Medulla oblongata (tissue), 1 donor: ENCODE results near the gene KCTD7.
"Not testable (repeated sequence)": the region's sequence is repeated elsewhere in the genome, so short reads cannot be mapped to it uniquely, and the experiment has no call there.

Experiments
- DNase-seq: peaks from one replicate; pipeline ENCODE4 v3.0.0-alpha.2; 2015; ENCODE audit errors: extremely low spot score

The KCTD7 gene

DNA sequence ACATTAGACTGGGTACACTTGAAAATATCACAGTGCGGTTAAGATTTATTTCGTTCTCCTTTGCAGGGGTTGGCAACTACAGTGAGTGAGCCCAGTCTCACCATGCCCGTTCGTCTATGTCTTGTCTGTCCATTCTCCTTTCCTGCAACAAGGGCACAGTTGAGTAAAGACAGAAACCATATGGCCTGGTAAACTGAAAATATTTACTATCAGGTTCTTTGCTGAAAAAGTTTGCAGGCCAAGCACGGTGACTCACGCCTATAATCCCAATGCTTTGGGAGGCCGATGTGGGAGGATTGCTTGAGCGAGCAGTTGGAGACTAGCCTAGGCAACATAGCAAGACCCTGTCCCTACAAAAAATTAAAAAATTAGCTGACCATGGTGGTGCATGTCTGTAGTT, 11.4 kb upstream of the KCTD7 start:
- no peak for DNase-seq

DNA sequence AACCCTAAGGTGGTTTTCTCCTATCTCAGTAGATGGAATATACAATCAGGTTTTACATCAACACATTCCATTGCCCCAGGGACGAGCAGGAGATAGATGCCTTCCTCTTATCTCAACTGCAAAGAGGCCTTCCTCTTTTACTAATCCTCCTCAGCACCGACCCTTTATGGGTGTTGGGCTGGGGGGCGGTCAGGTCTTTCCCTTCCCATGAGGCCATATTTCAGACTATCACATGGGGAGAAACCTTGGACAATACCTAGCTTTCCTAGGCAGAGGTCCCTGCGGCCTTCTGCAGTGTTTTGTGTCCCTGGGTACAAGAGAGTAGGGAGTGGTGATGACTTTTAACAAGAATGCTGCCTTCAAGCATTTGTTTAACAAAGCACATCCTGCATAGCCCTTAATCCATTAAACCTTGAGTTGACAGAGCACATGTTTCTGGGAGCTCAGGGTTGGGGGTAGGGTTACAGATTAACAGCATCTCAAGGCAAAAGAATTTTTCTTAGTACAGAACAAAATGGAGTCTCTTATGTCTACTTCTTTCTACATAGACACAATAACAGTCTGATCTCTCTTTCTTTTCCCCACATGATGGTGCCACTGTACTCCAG, 9.2 kb upstream of the KCTD7 start:
- not testable (repeated sequence) for DNase-seq

DNA sequence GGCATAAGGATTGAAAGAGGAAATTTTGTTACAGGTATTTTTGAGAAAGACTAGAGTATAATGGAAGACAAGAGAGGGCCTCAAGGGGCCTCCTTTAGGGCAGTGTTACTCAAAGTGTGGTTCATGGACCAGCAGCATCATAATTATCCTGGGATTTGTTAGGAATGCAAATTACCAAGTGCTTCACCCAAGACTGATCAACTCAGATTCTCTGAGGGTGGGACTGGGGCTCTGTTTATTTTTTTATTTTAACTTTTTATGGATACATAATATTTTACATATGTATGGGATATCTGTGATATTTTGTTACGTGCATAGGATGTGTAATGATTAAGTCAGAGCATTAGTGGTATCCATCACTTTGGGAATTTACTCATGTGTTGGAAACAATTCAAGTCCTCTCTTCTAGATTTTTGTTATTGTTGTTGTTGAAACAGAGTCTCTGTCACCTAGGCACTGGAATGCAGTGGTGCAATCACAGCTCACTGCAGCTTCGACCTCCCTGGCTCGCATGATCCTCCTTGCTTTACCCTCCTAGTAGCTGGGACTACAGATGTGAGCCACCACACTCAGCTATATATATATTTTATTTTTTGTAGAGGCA, 2.2 kb upstream of the KCTD7 start:
- DNase-seq = no peak

DNA sequence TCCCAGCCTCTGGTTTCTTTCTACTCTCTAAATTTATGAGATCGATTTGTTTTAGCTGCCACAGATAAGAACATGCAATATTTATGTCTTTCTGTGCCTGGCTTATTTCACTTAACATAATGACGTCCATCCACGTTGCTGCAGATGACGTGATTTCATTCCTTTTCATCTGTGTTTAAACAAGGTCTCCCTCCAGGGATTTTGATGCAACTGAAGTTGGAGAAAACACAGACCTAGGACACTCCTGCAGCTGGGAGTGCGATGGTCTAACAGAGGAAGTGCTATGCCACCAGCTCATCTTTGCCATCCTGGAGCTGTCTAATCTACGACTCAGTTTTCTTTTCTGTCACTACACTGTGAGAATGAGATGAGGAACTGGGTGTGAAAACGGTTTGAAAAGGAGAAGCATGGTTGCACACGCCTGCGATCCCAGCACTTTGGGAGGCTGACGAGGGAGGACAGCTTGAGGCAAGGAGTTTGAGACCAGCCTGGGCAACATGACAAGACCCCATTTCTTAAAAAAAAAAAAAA, 1.5 kb upstream of the KCTD7 start:
- peak; percentile 68 for DNase-seq

DNA sequence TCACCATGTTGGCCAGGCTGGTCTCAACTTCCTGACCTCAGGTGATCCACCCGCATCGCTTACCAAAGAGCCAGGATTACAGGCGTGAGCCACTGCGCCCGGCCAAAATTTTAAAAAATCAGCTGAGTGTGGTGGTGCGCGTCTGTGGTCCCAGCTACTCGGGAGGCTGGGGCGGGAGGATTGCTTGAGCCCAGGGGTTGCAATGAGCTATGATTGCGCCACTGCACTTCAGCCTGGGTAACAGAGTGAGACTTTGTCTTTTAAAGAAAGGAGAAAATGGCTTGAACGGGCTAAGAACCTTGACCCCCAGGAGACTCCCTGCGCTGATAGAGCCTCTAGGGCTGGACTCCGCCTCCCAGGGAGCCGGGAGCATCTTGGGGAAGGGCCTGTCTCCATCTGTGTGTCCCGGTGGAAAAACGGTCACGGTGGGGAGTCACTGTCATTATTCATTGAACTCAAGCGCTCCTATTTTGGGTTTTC, 760 bp upstream of the KCTD7 start:
- no peak for DNase-seq

DNA sequence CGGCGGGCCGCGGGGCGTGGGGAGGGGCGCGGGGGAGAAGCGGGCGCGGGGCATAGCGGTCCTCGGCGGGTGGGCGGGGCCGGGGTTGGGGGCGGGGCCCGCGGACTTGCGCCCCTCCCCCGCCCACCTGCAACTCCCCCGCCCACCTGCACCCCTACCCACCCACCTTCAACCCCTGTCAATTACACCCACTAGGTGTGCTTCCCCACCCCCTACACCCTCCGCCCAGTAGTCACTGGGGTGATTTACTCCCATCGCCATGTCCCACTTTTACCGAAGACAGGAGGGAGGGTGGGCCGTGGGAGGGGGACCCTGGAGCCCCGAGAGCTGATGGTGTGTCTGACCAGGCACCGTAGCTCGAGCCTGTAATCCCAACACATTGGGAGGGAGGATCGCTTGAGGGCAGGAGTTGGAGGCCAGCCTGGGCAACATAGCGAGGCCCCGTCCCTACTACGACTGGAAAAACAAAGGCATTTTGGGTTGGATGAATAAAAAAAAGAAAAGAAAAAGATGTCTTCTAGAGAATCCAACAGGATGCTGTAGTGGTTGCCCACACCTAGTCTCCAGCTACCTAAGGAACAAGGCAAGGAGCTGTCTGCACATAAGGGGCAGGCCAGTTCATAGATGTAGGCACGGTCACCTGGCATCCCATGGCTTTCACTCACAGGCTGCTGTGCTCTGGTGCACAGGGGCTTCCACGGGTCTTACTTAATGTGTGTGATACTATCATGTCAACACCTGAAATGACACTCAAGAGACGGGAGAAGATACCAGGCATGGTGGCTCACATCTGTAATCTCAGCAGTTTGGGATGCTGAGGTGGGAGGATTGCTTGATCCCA, 761 bp downstream of the KCTD7 start:
- no peak for DNase-seq

DNA sequence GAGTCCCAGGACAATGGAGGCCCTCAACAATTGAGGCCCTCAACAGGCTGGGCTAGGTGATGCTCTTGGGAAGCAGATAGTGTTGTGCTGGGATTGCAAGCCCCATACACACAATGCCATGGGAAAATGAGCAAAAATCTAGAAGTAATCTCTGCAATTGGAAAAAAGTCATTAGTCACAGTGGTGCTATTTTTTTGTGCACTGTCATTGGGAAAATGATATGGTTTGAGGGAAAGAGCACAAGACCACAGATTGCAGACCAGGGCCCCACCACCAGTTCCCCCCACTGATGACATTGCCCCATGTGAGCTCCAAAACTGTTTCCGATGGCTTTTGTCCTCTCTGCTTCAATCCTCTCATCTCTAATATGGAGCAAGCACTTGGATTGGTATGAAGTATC, 1.9 kb downstream of the KCTD7 start:
- no peak for DNase-seq

DNA sequence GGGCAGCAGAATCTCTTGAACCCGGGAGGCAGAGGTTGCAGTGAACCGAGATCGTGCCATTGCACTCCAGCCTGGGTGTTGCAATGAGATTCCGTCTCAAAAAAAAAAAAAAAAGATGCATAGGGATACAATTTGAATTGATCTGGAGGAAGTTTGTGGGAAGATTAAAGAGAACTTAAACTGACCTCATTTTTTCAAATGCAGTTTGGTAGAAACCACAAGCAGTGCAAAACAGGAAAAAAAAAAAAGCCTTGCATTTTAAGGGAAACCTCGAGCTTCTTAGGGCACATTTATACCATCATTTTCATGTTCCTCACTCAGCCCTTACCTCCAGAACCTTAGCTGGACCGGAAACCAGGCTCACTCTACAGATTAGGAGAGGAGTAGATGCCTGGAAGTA, 2.8 kb downstream of the KCTD7 start:
- DNase-seq = peak; percentile 41

DNA sequence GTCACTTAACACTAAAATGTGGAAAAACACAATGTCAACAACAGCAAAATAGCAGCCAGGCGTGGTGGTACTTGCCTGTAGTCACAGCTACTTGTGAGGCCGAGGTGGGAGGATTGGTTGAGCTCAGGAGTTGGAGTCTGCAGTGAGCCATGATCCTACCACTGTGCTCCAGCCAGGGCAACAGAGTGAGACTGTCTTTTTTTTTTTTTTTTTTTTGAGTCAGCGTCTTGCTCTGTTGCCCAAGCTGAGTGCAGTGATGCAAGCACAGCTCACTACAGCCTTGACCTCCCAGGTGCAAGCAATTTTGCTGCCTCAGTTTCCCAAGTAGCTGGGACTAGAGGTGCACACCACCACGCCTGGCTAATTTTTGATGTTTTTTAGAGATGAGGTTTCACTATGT, 6.1 kb downstream of the KCTD7 start:
- no peak for DNase-seq

DNA sequence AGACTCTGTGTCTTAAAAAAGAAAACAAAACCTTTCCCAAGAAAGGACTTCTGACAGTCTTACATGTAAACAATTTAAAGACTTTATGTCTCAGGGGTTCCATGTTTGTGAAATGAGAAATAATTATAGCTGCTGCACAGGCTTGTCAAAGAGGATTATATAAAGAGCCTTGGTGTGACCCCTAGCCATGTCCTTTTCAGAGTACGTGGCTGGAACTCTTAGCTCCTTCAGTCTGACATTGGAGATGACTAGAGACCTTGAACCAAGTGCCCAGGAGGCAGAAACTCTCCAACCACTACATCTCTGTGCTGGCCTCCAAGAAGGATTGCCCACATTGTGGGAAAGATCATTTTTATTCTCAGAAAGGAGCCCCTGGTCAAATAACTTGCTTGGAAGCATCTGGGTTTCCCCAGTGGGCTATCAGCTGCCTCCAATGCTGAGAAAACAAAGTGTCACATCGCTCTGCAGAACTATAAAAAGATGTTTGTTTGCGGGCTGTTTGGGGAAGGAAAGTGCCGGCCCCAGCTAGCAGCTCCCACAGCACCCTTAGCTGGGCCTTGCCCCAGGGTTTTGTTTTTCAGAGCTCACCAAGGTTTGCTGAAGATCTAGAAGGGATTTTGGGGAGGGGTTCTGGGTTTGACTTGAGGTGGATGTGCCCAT, 6.8 kb downstream of the KCTD7 start:
- not testable (repeated sequence) for DNase-seq

DNA sequence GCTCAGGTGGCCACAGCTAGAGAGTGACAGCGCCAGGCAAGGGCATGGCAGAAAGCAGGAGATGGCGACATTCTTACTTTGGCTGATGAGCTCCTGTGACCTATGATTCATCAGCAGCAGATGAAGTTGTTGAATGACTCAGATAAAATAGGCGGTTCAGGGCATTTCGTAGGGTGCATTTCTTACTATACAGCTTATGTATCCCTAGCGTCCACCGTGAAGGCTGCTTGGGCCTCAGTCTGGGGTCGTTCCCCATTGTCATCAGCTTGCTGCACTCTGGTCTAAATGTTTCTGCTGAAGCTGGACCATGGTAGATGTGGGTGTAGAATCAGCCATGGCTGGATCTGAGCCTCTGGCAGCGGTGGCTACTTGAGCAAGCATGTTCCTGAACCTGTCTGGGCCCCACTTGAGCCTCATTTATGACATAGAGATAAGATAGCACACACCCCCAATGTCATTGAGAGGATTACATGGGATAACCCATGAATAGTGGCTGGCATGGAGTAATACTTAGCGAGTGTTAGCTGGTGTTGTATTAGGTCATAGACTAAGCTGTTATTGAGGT, 7.4 kb downstream of the KCTD7 start:
- DNase-seq = not testable (repeated sequence)

DNA sequence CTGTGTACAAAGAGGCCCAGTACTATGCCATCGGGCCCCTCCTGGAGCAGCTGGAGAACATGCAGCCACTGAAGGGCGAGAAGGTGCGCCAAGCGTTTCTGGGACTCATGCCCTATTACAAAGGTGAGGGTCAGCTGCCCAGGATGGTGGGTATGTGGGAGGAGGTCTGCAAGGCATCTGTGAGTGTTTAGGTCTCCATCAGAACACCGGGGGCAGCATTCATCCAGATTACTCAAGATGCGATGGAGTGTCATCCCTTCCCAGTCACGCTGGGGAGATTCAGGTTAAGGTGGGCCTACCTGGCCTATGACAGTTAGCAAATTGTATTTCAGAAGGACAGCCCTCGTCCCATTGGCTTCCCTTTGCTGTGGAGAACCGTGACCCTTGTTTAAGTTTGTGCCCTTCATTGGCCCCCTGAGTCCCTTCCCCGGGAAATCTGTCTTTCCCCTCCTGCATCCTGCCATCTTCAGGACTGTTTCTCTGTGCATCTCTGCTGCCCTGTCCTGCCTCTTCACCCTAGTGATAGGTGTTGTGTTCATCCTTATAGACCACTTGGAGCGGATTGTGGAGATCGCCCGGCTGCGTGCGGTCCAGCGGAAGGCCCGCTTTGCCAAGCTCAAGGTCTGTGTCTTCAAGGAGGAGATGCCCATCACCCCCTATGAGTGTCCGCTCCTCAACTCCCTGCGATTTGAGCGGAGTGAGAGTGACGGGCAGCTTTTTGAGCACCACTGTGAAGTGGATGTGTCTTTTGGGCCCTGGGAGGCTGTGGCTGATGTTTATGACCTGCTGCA, 9.8 kb downstream of the KCTD7 start:
- DNase-seq = no peak

DNA sequence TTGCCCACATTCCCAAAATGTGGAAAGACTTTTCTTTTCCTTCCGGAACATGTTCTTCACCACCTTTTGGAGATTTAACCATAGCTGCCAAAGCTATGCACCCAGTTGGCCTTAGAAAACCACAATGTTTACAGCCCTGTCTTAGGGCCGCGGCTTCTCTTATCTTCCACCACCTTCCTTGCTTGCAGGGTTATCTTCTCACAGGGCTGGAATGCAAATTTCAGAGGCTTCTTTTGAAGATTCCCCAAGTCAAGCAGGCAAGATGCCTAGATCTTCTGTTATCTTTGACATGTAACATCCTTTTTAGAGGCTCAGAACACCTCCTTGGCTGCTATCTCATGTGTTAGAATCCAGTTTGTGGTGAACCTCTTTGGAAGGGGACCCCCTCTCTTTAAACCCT, 11.1 kb downstream of the KCTD7 start:
- DNase-seq = no peak

DNA sequence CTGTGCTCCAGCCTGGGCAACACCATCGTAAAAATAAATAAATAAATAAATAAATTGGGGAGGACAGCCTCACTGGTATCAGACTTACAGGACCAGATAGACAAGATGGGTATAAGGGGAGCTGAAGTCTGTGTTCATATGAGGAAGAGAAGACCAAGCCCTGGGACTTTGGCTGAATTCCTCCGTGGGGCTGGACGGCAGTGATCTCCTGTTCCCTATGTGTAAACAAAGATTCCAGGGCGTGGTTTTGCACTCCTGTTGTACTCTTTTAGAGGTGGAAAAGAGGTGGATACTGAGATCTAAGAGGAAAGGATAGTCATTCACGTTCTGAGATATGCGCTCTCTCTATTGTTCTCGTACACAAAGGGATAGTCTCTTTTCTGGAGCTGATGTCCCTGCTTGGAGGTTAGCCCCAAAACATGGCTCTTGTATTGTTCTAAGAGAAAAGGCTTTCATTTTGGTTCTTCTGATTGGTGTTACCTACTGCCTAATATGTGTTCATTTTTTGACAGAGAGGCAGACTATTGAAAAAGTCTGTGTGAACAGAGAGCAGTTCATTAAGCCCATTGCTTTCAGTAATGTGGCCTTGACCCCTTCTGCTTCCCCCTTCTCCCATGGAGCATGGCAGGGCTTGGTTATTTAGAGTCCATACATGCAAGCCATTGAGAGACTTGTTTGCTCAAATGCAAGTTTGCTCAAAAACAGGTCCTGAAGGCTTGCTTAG, 12.3 kb downstream of the KCTD7 start:
- DNase-seq = no peak

DNA sequence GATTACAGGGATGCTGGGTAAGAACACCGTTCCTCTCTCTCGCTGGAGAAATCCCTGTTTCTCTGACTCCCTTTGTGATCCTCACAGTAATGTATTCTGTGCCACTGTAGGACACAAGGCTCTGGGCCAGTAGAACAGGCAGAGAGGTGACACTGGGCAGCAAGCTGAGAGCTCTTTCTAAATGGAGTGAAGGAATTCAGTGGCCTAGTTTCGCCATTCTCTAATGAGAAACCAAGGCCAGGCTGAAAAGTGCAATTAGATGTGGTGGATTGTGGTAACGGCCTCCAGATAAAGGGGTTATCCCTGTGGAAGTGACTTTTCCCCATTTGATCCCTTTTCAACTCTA, 12.8 kb downstream of the KCTD7 start:
- DNase-seq = peak; percentile 76

DNA sequence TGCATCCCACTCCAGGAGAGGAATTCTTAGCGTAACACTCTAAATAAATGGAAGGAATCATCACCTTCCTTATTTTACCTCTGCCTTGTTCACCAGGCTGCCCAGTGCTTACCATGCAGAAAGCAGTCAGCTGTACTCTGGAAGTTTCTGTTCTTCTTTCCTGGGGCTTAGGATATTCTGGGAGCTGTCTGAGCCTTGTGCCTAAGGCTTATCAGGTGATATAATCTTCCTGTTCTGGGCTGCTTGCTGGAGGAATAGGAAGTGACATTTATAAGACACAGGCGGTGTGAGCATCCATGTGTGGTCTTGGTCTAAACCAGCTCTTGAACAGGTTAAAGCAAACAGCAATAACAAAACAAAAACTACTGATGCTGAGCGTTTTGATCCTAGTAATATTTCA, 13.5 kb downstream of the KCTD7 start:
- peak; percentile 83 for DNase-seq

DNA sequence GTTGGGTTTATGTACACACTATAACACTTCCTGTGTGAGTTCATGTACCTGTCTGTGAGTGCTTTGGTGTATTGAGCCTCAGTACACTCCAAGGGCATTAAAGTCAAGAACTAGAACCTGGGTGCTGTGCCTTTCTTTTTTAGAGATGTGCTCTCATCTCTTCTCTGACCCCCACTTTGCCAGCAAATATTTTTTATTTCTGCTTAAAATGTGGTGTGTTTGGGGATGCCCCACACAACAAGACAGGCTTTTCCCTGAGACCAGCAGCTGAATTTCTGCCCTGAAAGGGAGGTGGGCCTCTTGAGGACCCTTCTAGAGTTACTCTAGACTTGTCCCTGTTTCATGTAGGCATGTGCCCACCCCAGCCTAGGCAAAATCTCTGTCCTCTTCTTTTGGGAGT, 14.3 kb downstream of the KCTD7 start:
- DNase-seq = no peak

DNA sequence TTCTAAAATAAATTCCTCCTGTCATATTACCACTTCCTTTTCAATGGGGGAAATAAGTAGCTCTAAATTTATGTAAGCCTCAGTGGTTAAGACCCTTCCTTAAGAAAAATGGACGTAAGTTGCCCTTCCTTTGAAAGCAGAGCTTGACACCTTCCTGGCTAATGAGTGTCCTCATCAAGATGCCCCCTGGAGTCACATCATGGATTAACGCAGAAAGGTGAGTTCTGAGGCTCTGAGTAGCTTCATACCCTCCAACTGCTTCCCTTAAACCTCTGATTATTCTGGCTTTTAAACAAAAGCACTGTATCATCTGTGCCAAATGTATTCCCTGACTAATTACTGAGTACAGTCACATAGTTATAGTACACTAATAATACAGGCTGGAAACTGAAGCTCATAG, 14.7 kb downstream of the KCTD7 start:
- no peak for DNase-seq

DNA sequence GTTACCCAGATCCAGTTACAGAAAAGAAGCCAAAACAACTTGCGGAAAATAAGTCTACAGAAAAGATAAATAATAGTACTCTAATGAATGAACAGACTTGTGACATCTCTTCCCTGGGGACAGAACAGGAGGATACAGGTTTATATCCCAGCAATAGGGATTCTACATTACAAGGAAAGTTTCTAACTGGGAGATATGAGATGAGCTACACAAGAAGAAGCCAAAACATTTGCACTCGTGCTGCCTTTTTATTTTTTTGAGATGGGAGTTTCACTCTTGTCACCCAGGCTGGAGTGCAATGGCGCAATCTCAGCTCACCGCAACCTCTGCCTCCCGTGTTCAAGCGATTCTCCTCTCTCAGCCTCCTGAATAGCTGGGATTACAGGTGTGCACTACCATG, 22.3 kb downstream of the KCTD7 start:
- DNase-seq = not testable (repeated sequence)

DNA sequence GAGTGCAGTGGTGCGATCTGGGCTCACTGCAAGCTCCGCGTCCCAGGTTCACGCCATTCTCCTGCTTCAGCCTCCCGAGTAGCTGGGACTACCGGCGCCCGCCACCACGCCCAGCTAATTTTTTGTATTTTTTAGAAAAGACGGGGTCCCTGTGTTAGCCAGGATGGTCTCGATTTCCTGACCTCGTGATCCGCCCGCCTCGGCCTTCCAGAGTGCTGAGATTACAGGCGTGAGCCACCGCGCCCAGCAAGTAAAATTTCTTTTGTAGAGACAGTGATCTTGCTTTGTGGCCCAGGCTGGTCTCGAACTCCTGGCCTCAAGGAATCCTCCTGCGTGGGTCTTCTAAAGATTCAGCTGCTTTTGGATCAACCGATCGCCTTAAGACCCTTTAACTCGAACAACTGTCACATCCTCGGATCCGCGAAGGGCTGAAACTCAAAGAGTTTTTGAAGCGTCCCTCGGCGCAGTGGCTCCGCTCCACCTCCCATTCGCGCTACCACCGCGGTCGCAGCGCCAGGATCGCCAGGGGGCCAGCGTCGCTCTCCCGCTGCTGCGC, 25.1 kb downstream of the KCTD7 start:
- DNase-seq = not testable (repeated sequence)
